Liver (tissue), 9 donors: ENCODE measurements around the gene DHRSX. TPM values are rescaled to one million over a fixed set of nuclear protein-coding genes. Genes with fewer than 3 reads are reported as not detected.

Experiments used
- DNase-seq: peaks from one replicate; pipeline ENCODE4 v3.0.0-alpha.2; 2017; ENCODE audit warnings: low spot score
- H3K27ac ChIP-seq, 2 donors: one replicate each; pipeline ENCODE4 v1.7.0; 2013; ENCODE audit warnings: inconsistent platforms in 2 of 2, low read length in 2 of 2, control low read depth in 1 of 2, low read depth in 1 of 2, mild to moderate bottlenecking in 1 of 2
- H3K27me3 ChIP-seq, 4 donors: one replicate each; pipeline versions ENCODE4 v1.6.1 to v1.7.0; 2013; ENCODE audit warnings: low read length in 3 of 4, inconsistent platforms in 1 of 4, mild to moderate bottlenecking in 1 of 4, moderate library complexity in 1 of 4; ENCODE audit not compliant: control insufficient read depth in 4 of 4, insufficient read depth in 4 of 4
- H3K36me3 ChIP-seq, 4 donors: one replicate each; pipeline versions ENCODE4 v1.6.1 to v1.7.0; 2013; ENCODE audit warnings: low read length in 3 of 4, mild to moderate bottlenecking in 3 of 4, low read depth in 1 of 4, moderate library complexity in 1 of 4; ENCODE audit not compliant: control insufficient read depth in 4 of 4, insufficient read depth in 3 of 4
- H3K4me1 ChIP-seq, 4 donors: one replicate each; pipeline versions ENCODE4 v1.6.1 to v1.7.0; 2013; ENCODE audit warnings: low read length in 3 of 4, mild to moderate bottlenecking in 3 of 4, moderate library complexity in 1 of 4; ENCODE audit not compliant: control insufficient read depth in 4 of 4, insufficient read depth in 4 of 4
- H3K4me3 ChIP-seq, 3 donors: one replicate each; pipeline versions ENCODE4 v1.6.1 to v1.7.0; 2013; ENCODE audit warnings: low read length in 3 of 3, control low read depth in 1 of 3, low read depth in 1 of 3, mild to moderate bottlenecking in 1 of 3
- H3K9ac ChIP-seq, 2 donors: one replicate each; pipeline ENCODE4 v1.7.0; 2013; ENCODE audit warnings: low read length in 2 of 2, mild to moderate bottlenecking in 2 of 2, moderate library complexity in 2 of 2, control low read depth in 1 of 2, low read depth in 1 of 2
- H3K9me3 ChIP-seq, 4 donors: one replicate each; pipeline versions ENCODE4 v1.6.1 to v1.7.0; 2013; ENCODE audit warnings: low read length in 3 of 4; ENCODE audit not compliant: control insufficient read depth in 4 of 4
- ATF3 ChIP-seq: IDR thresholded peaks from 2 replicates; pipeline ENCODE4 v1.6.1; 2016; ENCODE audit warnings: antibody characterized with exemption
- FOXA1 ChIP-seq: IDR thresholded peaks from 2 replicates; pipeline ENCODE4 v1.6.1; 2016; ENCODE audit warnings: antibody characterized with exemption
- FOXA2 ChIP-seq: IDR thresholded peaks from 2 replicates; pipeline ENCODE4 v1.6.1; 2016; ENCODE audit warnings: antibody characterized with exemption
- GABPA ChIP-seq, 2 donors: IDR thresholded peaks in 1 of 2; conservative IDR thresholded peaks in 1 of 2; 2 replicates each; pipeline ENCODE4 v1.6.1; 2016; ENCODE audit warnings: antibody characterized with exemption in 2 of 2, mild to moderate bottlenecking in 1 of 2, moderate library complexity in 1 of 2
- HNF4A ChIP-seq, 2 donors: conservative IDR thresholded peaks; 2 replicates each; pipeline ENCODE4 v1.6.1; 2016; ENCODE audit warnings: antibody characterized with exemption in 2 of 2, mild to moderate bottlenecking in 2 of 2
- HNF4G ChIP-seq: IDR thresholded peaks from 2 replicates; pipeline ENCODE4 v1.6.1; 2016; ENCODE audit warnings: antibody characterized with exemption
- NR2F2 ChIP-seq: IDR thresholded peaks from 2 replicates; pipeline ENCODE4 v1.6.1; 2016; ENCODE audit warnings: antibody characterized with exemption
- RAD21 ChIP-seq, 2 donors: IDR thresholded peaks; 2 replicates each; pipeline ENCODE4 v1.6.1; 2016; ENCODE audit warnings: antibody characterized with exemption in 2 of 2, mild to moderate bottlenecking in 2 of 2
- REST ChIP-seq: IDR thresholded peaks from 2 replicates; pipeline ENCODE4 v1.6.1; 2016; ENCODE audit warnings: antibody characterized with exemption, mild to moderate bottlenecking
- TAF1 ChIP-seq: conservative IDR thresholded peaks from 2 replicates; pipeline ENCODE4 v1.6.1; 2016; ENCODE audit warnings: antibody characterized with exemption, mild to moderate bottlenecking
- YY1 ChIP-seq: IDR thresholded peaks from 2 replicates; pipeline ENCODE4 v1.6.1; 2016; ENCODE audit warnings: antibody characterized with exemption, mild to moderate bottlenecking
- WGBS: extraction: QIAGEN DNeasy Blood & Tissue Kit; methylation state at CpG from one replicate; pipeline ENCODE4 v1.1.7; 2013; 5-methylcytosine and 5-hydroxymethylcytosine counted together
- polyA plus RNA-seq, 2 donors: library from polyadenylated mRNA; stranded (reverse) in 1 of 2; unstranded in 1 of 2; fragments of 200-250 nt in 1 of 2; fragments of >200 nt in 1 of 2; fragmentation: Nextera tagmentation in 1 of 2; extraction: Ambion mirVana in 1 of 2; gene quantifications; one replicate each; pipeline versions ENCODE4 v1.2.1 to v1.2.3, GENCODE V29; 2013 to 2015
- total RNA-seq, 2 donors: library from RNA; depleted of rRNA; stranded (reverse); fragments of >200 nt; gene quantifications; one replicate each; pipeline ENCODE4 v1.2.3, GENCODE V29; 2014
- donor health status: healthy.
- donor health status: healthy.
- donor health status: healthy.
- donor health status: healthy.
- donor health status: healthy.

Gene DHRSX
- total and polyA plus RNA-seq, 4 donors = 17.2 to 35.2 (median 23.3) TPM

GRCh38 chrX:2504706-2505332 is 4.0 kb upstream of the DHRSX start (continued):
- TF ChIP-seq REST (no peak), YY1 (no peak)

- no peak for TF ChIP-seq ATF3
- no peak for TF ChIP-seq FOXA1
- Histone ChIP-seq H3K27me3 (no peaks in the 10 kb centered on the region), H3K9ac (no peak overlapping the region), H3K9me3 (no peaks in the 10 kb centered on the region), H3K4me3 (no peak overlapping the region), H3K36me3 (no peaks in the 10 kb centered on the region), H3K4me1 (peaks cover 5 to 10% (median 8%) of the 10 kb centered on the region in 4 donors), H3K27ac (no peak overlapping the region)
- WGBS = 92% methylated on average over 13 of the region's 13 CpGs
- DNase-seq = no peak
Measured at GRCh38 chrX:2503591-2504500, 3.1 kb upstream of the DHRSX start.

GRCh38 chrX:2502668-2503519 is 2.1 kb upstream of the DHRSX start:
- no peak overlapping the region for H3K27ac ChIP-seq
- H3K9me3 ChIP-seq = no peaks in the 10 kb centered on the region
- H3K27me3 ChIP-seq = no peaks in the 10 kb centered on the region
- no peaks in the 10 kb centered on the region for H3K36me3 ChIP-seq
- H3K4me1 ChIP-seq = peaks cover 7 to 18% (median 13%) of the 10 kb centered on the region in 4 donors
- TF ChIP-seq HNF4G (no peak), REST (no peak), TAF1 (no peak), YY1 (no peak), GABPA (IDR thresholded peaks at IDR 0.05 in 1 of 2, conservative IDR thresholded peaks at IDR 0.05 in 1 of 2) (no peak), RAD21 (IDR thresholded peaks at IDR 0.05) (no peak), FOXA1 (no peak), HNF4A (conservative IDR thresholded peaks at IDR 0.05) (no peak), FOXA2 (no peak), NR2F2 (no peak)
- no peak for DNase-seq
- no peak overlapping the region for H3K4me3 ChIP-seq
- WGBS = 69% methylated on average over 19 of the region's 19 CpGs
- H3K9ac ChIP-seq = no peak overlapping the region
